GM12892 (cell line): ENCODE measurements around the gene CFAP161.

Experiments
- DNase-seq: peaks from one replicate; pipeline ENCODE4 v3.0.0; 2011; ENCODE audit not compliant: insufficient read length
- FAIRE-seq: peaks from 2 replicates; lab custom pipeline; 2011; peaks lifted over from hg19 to GRCh38; lab: Jason Lieb, UNC
- POLR2A ChIP-seq: IDR thresholded peaks from 2 replicates; pipeline ENCODE4 v1.6.1; 2011; ENCODE audit warnings: low read depth, low read length, control low read depth
- POLR2AphosphoS5 ChIP-seq: IDR thresholded peaks from 2 replicates; pipeline ENCODE4 v1.6.1; 2011; ENCODE audit warnings: low read depth, low read length, control low read depth
- TAF1 ChIP-seq: IDR thresholded peaks from 2 replicates; pipeline ENCODE4 v1.6.1; 2011; ENCODE audit warnings: low read depth, mild to moderate bottlenecking, control low read depth, low read length, borderline replicate concordance

Gene CFAP161

DNA sequence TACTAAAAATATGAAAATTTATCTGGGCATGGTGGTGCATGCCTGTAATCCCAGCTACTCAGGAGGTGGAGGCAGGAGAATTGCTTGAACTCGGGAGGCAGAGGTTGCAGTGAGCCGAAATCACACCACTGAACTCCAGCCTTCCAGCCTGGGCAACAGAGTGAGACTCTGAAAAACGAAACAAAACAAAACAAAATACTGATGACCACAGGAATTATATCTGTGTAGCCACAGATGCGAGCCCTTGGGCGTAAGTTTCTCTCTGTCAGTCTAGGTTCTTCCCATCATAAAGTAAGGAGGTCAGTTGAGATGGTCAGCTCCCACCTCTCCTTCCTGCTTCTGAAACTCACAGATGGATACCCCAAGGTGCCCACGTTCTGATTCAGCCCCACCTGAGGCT, 37.7 kb upstream of the CFAP161 start:
- FAIRE-seq (no peak), DNase-seq (no peak)

DNA sequence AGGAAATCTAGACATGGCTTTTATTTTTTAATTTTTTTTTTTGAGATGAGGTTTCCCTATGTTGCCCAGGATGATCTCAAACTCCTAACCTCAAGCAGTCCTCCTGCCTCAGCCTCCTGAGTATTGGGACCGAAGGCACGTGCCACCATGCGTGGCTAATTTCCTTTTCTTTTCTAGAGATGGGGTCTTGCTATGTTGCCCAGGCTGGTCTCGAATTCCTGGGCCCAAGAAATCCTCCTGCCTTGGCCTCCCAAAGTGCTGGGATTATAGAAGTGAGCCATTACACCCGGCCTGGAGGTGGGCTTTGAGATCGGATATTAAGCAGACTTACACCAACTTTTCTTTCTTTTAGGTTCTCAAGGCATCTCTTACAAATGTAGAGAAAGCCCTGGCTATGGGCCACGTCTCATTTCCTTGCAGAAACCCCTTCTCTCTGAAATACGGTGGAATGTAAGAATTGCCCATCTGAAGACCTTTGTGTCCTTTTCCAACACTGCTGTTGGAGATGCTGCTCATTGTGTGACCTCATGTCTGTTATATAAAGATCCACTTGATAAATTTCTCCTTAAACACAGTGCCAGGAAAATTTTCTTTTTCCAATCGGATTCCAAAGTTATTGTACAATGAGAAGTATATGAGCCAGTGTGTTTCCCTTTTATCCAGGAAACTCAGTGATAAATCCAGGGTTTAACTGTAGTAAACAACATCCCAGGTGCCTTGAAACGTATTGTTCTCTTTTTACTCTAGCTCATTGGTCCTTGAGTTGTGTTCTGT, 36.8 kb upstream of the CFAP161 start:
- no peak for DNase-seq
- TF ChIP-seq POLR2AphosphoS5: no peak
- no peak for TF ChIP-seq POLR2A
- TF ChIP-seq TAF1: no peak
- FAIRE-seq: no peak

More for the DNA sequence above, 37.7 kb upstream of the CFAP161 start:
- no peak for TF ChIP-seq TAF1
- TF ChIP-seq POLR2AphosphoS5: no peak
- TF ChIP-seq POLR2A: no peak

- TF ChIP-seq POLR2A (no peak), POLR2AphosphoS5 (no peak), TAF1 (no peak)
- FAIRE-seq (no peak), DNase-seq (no peak)
These were observed 36.2 kb upstream of the CFAP161 start for GRCh38 chr15:81097890-81098280.

GRCh38 chr15:81098349-81098748, 35.7 kb upstream of the CFAP161 start:
- TF ChIP-seq POLR2A (no peak), TAF1 (no peak), POLR2AphosphoS5 (no peak)
- DNase-seq (no peak), FAIRE-seq (no peak)

DNA sequence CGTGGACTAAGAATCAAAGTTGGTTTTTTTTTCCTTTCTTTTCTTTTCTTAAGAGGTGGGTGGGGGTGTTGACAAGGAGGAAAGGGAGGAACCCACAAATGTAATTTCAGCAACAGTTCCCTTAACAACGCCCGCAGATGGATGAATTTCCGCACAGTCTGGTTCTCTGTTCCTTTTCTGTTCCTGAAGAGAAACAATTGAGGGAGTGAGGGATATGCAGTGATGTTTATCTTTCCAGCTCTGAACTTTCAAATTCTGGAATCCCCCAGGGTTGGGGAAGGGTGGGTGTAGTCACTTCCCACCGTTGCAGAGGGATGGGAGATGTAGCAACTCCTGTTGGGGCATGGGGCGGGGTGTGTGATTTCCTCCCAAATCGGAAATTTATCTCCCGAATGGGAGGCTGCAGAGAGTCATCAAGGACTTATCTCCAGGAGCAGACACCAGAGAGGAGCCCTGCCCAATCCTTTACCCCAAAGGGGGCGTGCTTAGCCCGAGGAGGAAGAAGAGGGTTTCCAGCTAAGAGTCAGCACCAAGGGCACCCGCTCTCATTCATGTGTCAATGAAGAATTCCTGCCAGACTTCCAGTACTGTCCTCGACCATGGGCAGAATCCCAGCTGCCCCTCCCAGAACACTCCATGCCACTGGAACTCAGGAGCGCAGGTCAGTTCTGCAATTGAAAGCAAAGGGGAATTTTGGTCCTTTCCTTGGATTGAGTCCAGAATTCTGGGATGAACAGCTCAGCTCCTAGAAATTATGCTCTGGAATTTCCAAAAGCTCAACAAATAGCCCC, 35.0 kb upstream of the CFAP161 start:
- TF ChIP-seq POLR2AphosphoS5 (no peak), POLR2A (no peak), TAF1 (no peak)
- FAIRE-seq (no peak), DNase-seq (no peak)

GRCh38 chr15:81101894-81102815, 31.9 kb upstream of the CFAP161 start:
- TF ChIP-seq POLR2AphosphoS5 (no peak), POLR2A (no peak), TAF1 (no peak)
- no peak for DNase-seq
- no peak for FAIRE-seq

DNA sequence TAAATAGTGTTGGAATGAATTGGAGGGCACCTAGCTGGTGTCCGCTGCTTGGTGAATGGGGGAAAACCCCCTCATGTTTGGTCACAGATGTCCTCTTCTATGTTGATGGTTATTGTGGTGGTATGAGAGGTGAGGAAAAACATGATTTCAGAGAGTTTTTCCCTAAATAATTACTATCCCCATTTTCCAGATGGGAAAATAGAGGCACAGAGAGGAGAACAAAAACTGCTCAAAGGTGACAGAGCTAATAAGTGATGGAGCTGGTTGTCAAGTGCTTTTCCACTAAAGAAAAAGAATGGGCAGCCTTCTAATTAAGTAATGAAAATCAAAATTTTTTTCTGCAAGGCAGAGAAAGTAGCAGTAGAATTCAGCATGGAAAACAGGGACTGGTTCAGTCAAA, 30.2 kb upstream of the CFAP161 start:
- FAIRE-seq (no peak), DNase-seq (no peak)
- TF ChIP-seq POLR2A: no peak
- no peak for TF ChIP-seq POLR2AphosphoS5
- no peak for TF ChIP-seq TAF1

- no peak for TF ChIP-seq POLR2A
- DNase-seq: no peak
- FAIRE-seq: no peak
These were observed 28.5 kb upstream of the CFAP161 start for GRCh38 chr15:81105545-81105944.

DNA sequence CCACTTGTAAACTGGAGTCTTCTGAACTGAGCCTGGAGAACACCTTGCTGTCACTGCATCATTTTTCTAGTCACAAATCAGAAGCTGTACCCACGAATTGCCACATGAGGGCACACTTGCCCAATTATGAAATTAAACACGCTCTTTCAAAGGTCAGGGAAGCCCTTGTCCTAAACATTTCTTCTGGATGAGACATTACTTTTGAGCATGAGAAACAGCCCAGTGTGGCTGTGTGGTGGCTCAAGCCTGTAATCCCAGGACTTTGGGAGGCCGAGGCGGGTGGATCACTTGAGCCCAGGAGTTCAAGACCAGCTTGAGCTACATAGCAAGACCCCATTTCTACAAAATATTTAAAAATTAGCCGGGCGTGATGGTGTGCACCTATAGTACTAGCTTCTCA, 27.5 kb upstream of the CFAP161 start:
- DNase-seq (no peak), FAIRE-seq (peak; percentile 93)
- no peak for TF ChIP-seq TAF1
- TF ChIP-seq POLR2AphosphoS5: no peak
- TF ChIP-seq POLR2A: no peak

DNA sequence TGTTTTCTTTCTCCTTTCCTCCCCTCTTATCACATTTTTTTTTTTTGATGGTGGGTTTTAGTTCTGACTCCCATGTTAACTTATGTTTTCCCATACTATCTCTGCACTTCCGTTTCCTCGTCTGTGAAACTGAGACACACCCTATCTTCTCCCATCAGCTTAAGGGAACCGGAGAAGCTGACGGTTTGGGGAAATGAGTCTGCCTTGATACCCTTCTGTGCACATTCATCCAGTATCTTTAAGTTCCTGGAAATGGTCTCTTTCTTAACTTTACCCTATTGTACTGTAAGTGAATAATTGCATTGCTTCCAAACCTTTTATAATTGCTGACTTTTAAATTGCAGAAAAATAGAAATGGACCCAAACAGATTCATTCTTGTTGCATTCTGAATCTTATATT, 26.2 kb upstream of the CFAP161 start:
- TF ChIP-seq TAF1 (no peak), POLR2AphosphoS5 (no peak), POLR2A (no peak)
- FAIRE-seq (no peak), DNase-seq (no peak)

DNA sequence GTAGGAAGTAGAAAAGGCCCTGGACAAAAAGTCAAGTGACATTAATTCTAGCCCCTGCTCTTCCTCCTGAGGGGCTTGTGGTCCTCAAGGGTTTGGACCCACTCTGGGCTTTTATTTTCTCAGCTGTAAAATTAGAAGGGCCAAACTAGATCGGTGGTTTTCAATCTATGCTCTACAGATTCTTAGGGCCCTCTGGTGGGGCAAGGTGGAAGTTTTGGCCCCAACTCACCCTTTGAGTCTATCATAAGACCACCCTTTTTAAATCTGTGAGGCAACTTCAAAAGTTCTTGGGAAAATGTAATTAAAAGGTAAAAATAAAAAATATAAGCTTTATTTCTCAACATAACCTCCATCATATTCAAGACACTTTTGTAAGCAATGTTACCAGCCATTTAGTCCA, 25.6 kb upstream of the CFAP161 start:
- no peak for DNase-seq
- FAIRE-seq: no peak

More for the DNA sequence above, 25.6 kb upstream of the CFAP161 start:
- no peak for TF ChIP-seq POLR2AphosphoS5
- TF ChIP-seq TAF1: no peak
